GM12878 (cell line): Measurements from ENCODE around the gene RANBP17.

ENCODE experiments used
- CUX1 ChIP-seq: IDR thresholded peaks from 2 replicates; pipeline ENCODE4 v1.6.1; 2012; ENCODE audit warnings: improper control_type of control experiment, low read depth, low read length; ENCODE audit not compliant: insufficient replicate concordance
- EZH2 ChIP-seq: IDR thresholded peaks from 2 replicates; pipeline ENCODE4 v1.6.1; 2012; ENCODE audit warnings: low read depth, mild to moderate bottlenecking, control low read depth, inconsistent platforms, low read length, borderline replicate concordance; ENCODE audit not compliant: control insufficient read depth
- MAX ChIP-seq: IDR thresholded peaks from 2 replicates; pipeline ENCODE4 v1.6.1; 2012; ENCODE audit warnings: low read depth, low read length, improper control_type of control experiment
- MYC ChIP-seq: IDR thresholded peaks from 2 replicates; pipeline ENCODE4 v1.6.1; 2011; ENCODE audit warnings: mild to moderate bottlenecking, low read length, moderate library complexity, inconsistent platforms; ENCODE audit not compliant: insufficient read depth, insufficient replicate concordance, insufficient read length, severe bottlenecking

GRCh38 chr5:171074747-171075146, 212.9 kb downstream of the RANBP17 start:
- TF ChIP-seq MAX (no peak), CUX1 (no peak), MYC (no peak), EZH2 (no peak)
